IPS-18a (cell line): ENCODE data around the gene TET3.

Experiments
- H3K27ac ChIP-seq: one replicate; pipeline ENCODE4 v1.5.1; 2013; ENCODE audit warnings: low read length
- H3K27me3 ChIP-seq: one replicate; pipeline ENCODE4 v1.6.1; 2013; ENCODE audit warnings: mild to moderate bottlenecking, low read length; ENCODE audit not compliant: control insufficient read depth, insufficient read depth
- H3K36me3 ChIP-seq: one replicate; pipeline ENCODE4 v1.6.1; 2013; ENCODE audit warnings: low read depth, low read length; ENCODE audit not compliant: control insufficient read depth
- H3K4me1 ChIP-seq: one replicate; pipeline ENCODE4 v1.6.1; 2013; ENCODE audit warnings: low read depth, low read length; ENCODE audit not compliant: control insufficient read depth
- H3K4me3 ChIP-seq: one replicate; pipeline ENCODE4 v1.5.1; 2013; ENCODE audit warnings: low read length
- H3K9ac ChIP-seq: one replicate; pipeline ENCODE4 v1.6.1; 2013; ENCODE audit warnings: mild to moderate bottlenecking, low read length, moderate library complexity
- H3K9me3 ChIP-seq: one replicate; pipeline ENCODE4 v1.6.1; 2013; ENCODE audit warnings: low read depth, low read length; ENCODE audit not compliant: control insufficient read depth

The TET3 gene

GRCh38 chr2:74028741-74029140 is 44.0 kb downstream of the TET3 start:
- no peak overlapping the region for H3K4me3 ChIP-seq
- H3K9me3 ChIP-seq = peaks cover 5% of the 10 kb centered on the region
- H3K36me3 ChIP-seq = no peaks in the 10 kb centered on the region
- no peak overlapping the region for H3K27ac ChIP-seq
- no peaks in the 10 kb centered on the region for H3K27me3 ChIP-seq
- H3K9ac ChIP-seq = no peak overlapping the region
- peaks cover 46% of the 10 kb centered on the region for H3K4me1 ChIP-seq

GRCh38 chr2:74029714-74030397 is 45.1 kb downstream of the TET3 start:
- Histone ChIP-seq H3K9me3 (peaks cover 5% of the 10 kb centered on the region), H3K4me1 (peaks cover 40% of the 10 kb centered on the region), H3K27ac (no peak overlapping the region), H3K36me3 (no peaks in the 10 kb centered on the region), H3K27me3 (no peaks in the 10 kb centered on the region), H3K9ac (no peak overlapping the region), H3K4me3 (no peak overlapping the region)

GRCh38 chr2:74031221-74031620 is 46.5 kb downstream of the TET3 start:
- Histone ChIP-seq H3K36me3 (no peaks in the 10 kb centered on the region), H3K27ac (no peak overlapping the region), H3K9ac (no peak overlapping the region), H3K4me1 (peaks cover 40% of the 10 kb centered on the region), H3K9me3 (peaks cover 5% of the 10 kb centered on the region), H3K4me3 (no peak overlapping the region), H3K27me3 (no peaks in the 10 kb centered on the region)

- H3K9ac ChIP-seq = no peak overlapping the region
- H3K27ac ChIP-seq = no peak overlapping the region
- no peaks in the 10 kb centered on the region for H3K27me3 ChIP-seq
- no peaks in the 10 kb centered on the region for H3K36me3 ChIP-seq
- peaks cover 5% of the 10 kb centered on the region for H3K9me3 ChIP-seq
- H3K4me1 ChIP-seq = peaks cover 35% of the 10 kb centered on the region
- H3K4me3 ChIP-seq = no peak overlapping the region
Measured at GRCh38 chr2:74031959-74032287, 47.2 kb downstream of the TET3 start.

- Histone ChIP-seq H3K4me1 (peaks cover 31% of the 10 kb centered on the region), H3K9me3 (peaks cover 1% of the 10 kb centered on the region), H3K4me3 (no peak overlapping the region), H3K36me3 (no peaks in the 10 kb centered on the region), H3K27me3 (no peaks in the 10 kb centered on the region), H3K9ac (no peak overlapping the region), H3K27ac (no peak overlapping the region)
Measured at GRCh38 chr2:74033375-74033774, 48.7 kb downstream of the TET3 start.
